EH (cell line): ENCODE results near the gene GALNT14.
"Not testable (repeated sequence)": the region's sequence is repeated elsewhere in the genome, so short reads cannot be mapped to it uniquely, and the experiment has no call there.

Source experiments
- DNase-seq: peaks from one replicate; pipeline ENCODE4 v3.0.0-alpha.2; 2015; ENCODE audit warnings: low read depth

The GALNT14 gene

DNA sequence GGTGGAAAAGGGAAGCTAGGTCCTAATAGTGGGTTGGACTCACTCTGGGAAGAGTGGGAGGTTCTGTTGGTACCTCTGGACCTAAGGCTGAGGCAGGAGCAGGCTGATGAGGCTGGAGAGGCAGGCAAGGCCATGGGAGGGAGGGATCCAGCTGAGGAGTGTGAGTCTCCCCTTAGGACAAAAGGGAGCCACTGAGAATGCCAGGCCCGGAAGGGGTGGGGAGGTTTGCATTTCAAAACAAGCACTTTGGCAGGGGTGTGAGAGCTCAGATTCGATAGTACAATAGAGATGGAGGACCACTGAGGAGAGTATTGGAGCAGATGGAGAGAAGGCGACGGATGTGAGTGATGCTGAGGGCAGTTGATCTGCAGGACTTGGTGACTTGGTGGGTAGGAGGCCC, 198.9 kb downstream of the GALNT14 start:
- no peak for DNase-seq

GRCh38 chr2:30938196-30938595, 200.0 kb downstream of the GALNT14 start:
- no peak for DNase-seq

DNA sequence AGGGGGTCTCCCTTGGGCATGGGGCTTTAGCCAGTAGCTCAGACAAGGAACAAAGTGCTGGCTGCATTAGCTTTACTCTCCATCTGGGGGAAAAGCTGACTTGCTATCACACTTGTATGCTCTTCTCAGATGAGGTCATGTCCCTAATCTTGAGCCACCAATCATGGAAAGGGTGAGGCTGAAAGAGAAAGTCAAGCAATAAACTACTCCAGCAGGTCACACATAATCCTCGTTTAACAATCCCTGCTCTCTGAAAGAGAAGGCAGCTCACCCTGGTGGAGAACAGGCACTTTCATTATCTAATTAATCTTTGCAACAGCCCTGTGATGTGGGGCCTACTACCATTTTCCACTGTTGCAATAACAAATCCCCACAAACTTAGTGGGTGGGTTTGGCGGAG, 201.3 kb downstream of the GALNT14 start:
- no peak for DNase-seq

GRCh38 chr2:30935795-30936194, 202.4 kb downstream of the GALNT14 start:
- no peak for DNase-seq

GRCh38 chr2:30934066-30934465, 204.2 kb downstream of the GALNT14 start:
- no peak for DNase-seq

DNA sequence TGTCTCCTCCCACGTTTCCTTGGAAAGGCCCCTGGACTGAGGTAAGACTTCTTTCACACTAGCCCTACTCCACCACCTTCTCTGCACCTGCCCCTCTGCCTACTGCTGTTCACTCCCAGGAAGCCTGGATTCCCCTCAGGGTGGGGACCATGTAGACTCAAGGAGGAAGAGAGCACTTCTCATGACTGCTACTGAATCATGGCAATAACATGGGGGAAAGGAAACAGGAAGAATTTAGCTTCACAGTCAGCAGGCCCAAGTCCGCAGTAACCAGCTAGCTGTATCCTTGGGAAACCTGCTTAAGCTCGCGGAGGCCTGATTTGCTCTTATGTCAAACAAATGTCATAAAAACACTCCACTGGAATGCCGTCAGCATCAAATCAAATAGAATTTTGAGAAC, 204.7 kb downstream of the GALNT14 start:
- DNase-seq: no peak

DNA sequence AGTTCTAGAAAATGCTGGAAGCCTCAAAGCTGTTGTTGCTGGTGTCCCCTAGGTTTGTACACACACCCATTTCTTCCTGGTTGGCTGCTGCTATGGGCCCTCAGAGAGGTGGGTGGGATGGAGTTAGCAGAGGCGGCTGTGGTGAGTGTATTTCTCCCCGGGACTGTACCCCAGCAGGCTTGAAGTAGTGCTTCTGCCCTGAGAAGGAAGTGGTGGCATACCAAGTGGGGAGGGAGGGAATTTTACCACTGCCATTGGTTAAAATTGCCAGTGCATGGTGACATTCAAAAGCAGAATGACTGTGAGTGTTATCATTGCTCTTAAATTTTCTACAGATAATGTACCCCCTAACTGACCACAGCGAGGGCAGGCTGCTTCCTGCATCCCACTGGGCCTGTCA, 205.4 kb downstream of the GALNT14 start:
- no peak for DNase-seq

GRCh38 chr2:30931841-30932407, 206.3 kb downstream of the GALNT14 start:
- DNase-seq: no peak

DNA sequence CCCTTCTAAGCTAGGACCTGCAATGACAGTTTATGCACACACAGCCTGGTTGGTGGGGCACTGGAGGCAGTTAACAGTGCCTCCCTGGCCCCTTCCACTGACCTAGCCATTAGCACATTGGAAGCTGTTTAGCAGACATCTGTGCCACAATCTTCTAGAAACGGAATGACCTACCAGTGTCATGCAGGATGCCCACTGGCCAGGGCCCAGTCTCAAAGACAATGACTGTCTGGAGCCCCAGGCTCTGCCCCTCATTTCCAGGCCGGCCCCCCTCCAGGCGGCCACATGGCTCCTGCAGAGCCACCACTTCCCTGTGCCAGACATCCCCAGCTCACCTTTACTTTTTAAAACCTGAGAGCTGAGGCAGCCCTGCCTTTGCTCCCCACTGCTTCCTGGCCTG, 207.5 kb downstream of the GALNT14 start:
- no peak for DNase-seq

DNA sequence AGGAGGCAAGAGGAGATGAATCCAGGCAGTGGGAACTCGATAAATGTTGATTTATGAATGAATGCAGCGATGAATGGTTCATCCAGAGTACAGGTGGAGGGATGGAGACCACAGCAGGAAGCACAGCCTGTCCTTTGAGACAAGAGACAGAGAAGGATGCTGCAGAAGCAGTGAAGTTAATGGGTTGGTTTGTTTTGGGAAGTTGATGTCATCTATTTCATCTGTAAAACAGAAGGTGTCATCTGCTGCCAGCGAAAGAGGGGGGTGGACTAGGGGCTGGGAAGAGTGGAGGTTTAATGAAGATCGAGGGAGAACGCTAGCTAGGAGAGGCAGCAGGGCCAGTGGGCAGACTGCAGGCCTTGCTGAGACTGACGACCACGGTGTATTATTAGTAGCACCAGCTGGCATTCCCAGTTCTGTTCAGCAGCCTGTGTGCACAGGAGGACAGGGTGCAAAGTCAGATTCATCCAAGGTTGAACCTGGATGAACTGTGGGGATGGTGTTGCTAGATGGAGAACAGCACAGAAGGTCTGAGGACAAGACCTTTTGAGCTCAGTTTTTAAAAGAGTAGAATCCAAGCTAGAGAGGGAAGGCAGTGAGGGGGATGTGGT, 210.7 kb downstream of the GALNT14 start:
- no peak for DNase-seq

DNA sequence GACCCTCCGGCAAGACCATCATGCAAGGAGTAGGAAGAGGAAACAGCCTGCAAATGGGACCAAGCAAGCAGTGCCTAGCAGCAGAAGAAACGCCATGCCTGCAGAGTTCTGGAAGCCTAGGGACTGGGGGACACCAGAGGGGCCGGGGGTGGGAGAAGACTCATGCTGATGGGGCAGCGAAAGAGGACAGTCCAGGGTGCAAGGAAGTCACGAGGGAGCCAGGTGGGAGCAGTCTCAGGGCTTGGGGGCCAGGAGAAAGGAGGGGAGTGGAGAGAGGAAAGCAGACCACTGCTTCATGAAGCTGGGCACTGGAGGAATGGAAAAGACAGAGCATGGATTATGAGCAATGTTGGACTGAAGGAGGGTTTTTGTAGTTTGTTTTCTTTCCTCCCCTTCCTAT, 211.6 kb downstream of the GALNT14 start:
- DNase-seq: no peak

DNA sequence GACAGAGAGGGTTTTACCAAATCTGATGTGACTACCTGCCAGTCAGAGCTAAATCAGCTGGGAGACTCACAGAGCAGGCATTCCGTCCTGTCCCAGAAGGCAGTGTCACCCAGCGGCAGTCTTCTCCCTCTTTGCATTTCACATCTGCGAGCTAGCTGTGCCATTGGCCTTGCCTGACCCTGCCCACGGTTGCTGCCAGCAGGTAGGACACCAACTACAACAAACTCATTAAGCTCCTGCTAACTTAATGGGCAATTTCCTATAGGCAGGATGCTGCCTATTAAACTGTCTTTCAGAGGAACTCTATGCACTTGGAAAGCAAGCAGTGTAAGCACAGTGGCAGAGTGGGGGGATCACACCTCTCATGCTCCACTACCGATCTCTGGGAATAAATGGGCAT, 214.6 kb downstream of the GALNT14 start:
- no peak for DNase-seq

- DNase-seq: no peak
Measured at GRCh38 chr2:30920511-30920910, 217.7 kb downstream of the GALNT14 start.

DNA sequence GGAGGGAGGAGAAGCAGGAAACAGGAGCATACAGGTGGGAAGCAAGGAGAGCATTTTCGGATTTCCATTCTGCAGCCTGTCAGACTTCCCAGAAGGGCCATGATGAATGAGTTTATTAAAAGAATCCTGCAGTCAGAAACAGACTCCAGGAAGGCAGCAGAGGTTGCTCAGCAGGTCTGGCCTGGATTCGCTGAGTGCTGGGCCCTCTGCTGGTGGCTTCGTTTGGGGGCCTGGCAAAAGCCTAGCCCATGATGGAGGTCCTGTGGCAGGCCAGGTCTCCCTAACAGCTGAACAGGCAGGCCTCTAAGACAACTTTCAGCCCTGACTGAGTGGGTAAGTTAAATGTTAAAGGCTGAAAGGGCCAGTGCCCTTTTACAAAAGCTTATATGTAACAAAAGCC, 222.8 kb downstream of the GALNT14 start:
- peak; percentile 21 for DNase-seq

GRCh38 chr2:30914456-30914855, 223.8 kb downstream of the GALNT14 start:
- no peak for DNase-seq

GRCh38 chr2:30912056-30912455, 226.2 kb downstream of the GALNT14 start:
- DNase-seq: no peak

DNA sequence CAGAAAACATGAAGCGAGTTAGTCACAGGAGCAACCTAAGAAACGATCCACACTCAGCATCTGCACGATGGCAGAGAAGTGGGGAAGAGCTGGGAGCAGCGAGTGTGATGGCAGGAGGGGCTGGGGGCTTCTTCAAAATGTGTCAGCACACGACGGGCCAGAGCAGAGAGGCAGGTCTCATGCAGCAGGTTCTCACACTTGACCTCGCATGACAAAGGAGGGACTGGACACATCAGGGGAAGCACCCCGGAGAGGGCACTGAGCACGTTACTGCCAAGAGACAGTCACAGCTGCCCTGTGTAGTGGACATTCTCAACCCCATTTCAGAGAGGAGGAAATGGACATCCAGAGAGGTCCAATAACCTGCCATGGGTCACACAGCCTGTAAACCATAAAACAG, 226.9 kb downstream of the GALNT14 start:
- no peak for DNase-seq

DNA sequence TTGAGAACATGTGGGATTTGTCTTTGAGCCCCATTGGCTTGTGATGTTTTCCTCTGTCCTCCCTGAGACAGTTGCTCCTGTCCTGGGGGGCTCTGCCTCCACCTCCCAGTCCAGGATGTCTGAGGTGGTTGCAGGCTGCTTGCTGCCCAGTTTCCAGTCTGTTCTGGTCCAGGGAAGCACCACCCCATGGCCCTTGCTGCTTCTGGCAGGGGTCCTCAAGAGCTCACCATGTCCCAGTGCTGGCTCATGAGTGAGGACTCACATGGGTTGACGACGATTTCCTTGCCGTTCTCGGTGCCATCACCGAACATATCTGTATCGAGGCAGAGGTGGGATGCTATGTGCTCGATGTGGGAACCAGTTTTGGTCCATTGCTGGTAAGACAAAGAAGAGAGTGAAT, 227.6 kb downstream of the GALNT14 start:
- DNase-seq: no peak

DNA sequence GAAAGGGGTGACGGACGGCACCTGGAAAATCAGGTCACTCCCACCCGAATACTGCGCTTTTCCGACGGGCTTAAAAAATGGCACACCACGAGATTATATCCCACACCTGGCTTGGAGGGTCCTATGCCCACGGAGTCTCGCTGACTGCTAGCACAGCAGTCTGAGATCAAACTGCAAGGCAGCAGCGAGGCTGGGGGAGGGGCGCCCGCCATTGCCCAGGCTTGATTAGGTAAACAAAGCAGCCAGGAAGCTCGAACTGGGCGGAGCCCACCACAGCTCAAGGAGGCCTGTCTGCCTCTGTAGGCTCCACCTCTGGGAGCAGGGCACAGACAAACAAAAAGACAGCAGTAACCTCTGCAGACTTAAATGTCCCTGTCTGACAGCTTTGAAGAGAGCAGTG, 233.8 kb downstream of the GALNT14 start:
- not testable (repeated sequence) for DNase-seq

- no peak for DNase-seq
Measured at GRCh38 chr2:30903326-30903725, 234.9 kb downstream of the GALNT14 start.

DNA sequence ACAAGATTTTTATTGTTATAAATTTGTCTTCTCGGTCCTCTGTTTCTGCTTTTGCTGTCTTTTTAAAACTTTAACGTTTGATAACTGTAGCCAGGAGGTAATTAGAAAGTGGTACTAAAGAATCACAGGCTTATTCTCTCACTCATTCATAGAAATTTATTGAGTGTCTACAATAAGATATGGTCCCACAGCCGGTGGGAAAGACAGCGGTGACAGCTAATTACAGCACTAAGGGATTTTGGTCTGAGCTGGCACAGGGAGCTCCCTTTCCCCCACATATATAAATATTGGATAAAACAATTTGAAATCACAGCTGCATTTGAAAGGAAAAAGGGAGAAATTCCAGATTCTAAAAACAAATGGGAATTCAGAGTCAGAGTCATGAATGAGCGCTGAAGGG, 237.9 kb downstream of the GALNT14 start:
- DNase-seq: no peak

DNA sequence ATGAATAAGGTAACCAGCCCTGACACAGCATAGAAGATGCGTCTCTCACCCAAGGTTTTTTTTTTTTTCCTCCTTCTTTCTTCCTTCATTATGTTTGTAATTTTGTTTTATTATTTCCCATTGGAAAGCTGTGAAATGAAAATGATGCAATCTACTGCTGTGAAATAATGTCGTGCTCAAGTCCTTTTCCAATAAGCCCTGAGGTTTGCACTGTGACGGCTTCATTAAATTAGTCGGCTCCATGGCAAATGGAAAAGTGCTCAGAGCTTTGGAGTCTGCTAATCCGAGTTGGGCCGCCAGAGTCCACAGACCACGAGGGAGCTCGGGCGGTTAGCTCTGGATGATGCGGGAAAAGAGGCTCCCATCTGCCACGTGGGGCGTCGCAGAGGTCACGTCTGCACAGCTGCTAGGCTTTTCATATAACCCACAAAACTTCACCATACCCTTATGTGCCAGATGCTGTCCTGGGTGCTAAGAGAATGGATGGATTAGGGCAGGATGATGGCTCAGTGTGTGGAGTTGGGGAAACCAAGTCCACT, 238.7 kb downstream of the GALNT14 start:
- no peak for DNase-seq

GRCh38 chr2:30897539-30897938, 240.7 kb downstream of the GALNT14 start:
- no peak for DNase-seq

DNA sequence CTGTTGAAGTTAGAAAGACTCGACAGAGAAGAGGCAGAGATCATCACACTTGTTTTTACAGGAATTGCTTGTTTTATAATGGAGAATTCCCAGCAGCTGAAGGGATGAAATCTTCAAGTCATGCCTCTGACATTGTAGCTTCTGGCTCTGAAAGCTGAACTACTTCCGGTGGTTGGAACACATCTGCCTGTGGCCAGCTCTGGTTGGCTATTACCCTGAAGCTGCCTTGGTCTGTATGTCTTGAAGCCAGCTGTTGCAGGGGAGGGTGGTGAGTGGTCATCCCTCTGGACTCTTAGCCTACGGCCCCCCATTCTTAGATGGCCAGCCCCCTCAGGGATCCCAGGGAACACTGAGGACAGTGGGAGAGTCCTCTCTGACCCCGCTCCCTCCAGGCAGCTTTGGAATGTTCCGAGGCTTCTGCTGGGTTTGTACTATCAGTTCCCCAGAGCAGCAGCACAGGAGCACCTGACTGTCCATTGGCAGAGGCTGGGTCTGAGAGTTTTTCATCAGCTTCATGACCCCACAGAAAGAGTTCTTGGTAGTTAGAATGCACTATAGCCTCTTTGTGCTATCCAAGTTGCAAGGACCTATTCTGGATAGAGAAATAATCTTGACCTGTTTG, 243.6 kb downstream of the GALNT14 start:
- no peak for DNase-seq
